ENCODE data around the gene ADGRB2. TPM values are rescaled to one million over a fixed set of nuclear protein-coding genes. Genes with fewer than 3 reads are reported as not detected.

The ADGRB2 gene
- total RNA-seq, 4 donors from 2014 or later, result 0.77 to 31.0 (median 3.7) TPM; not detected in 1

GRCh38 chr1:31790641-31791091, 26.5 kb upstream of the ADGRB2 start:
- Histone ChIP-seq H3K27ac (no peak overlapping the region), H3K27me3 (no peaks in the 10 kb centered on the region), H3K36me3 (no peaks in the 10 kb centered on the region), H3K4me1 (no peaks in the 10 kb centered on the region), H3K4me3 (no peak overlapping the region), H3K9me3 (no peaks in the 10 kb centered on the region)
- no peak for TF ChIP-seq POLR2A (IDR thresholded peaks at IDR 0.05)
- TF ChIP-seq, protein P1, sequence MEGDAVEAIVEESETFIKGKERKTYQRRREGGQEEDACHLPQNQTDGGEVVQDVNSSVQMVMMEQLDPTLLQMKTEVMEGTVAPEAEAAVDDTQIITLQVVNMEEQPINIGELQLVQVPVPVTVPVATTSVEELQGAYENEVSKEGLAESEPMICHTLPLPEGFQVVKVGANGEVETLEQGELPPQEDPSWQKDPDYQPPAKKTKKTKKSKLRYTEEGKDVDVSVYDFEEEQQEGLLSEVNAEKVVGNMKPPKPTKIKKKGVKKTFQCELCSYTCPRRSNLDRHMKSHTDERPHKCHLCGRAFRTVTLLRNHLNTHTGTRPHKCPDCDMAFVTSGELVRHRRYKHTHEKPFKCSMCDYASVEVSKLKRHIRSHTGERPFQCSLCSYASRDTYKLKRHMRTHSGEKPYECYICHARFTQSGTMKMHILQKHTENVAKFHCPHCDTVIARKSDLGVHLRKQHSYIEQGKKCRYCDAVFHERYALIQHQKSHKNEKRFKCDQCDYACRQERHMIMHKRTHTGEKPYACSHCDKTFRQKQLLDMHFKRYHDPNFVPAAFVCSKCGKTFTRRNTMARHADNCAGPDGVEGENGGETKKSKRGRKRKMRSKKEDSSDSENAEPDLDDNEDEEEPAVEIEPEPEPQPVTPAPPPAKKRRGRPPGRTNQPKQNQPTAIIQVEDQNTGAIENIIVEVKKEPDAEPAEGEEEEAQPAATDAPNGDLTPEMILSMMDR (IDR thresholded peaks at IDR 0.05), result no peak
- DNase-seq, result peak in 1 of 2 donors; percentile 14
- intact Hi-C loops (cut with DNase I; ENCODE audit: low total_unique reads), result no loop called here

- no peaks in the 10 kb centered on the region for H3K27me3 ChIP-seq
- no peak overlapping the region for H3K4me3 ChIP-seq
- H3K36me3 ChIP-seq, result no peaks in the 10 kb centered on the region
- intact Hi-C loops (cut with DNase I; ENCODE audit: low total_unique reads), result no loop called here
- H3K27ac ChIP-seq, result no peak overlapping the region
- no peaks in the 10 kb centered on the region for H3K4me1 ChIP-seq
- H3K9me3 ChIP-seq, result no peaks in the 10 kb centered on the region
- DNase-seq, result peak in 1 of 2 donors; percentile 10
- TF ChIP-seq, protein P1 (IDR thresholded peaks at IDR 0.05), result no peak
- no peak for TF ChIP-seq POLR2A (IDR thresholded peaks at IDR 0.05)
Measured at GRCh38 chr1:31790140-31790539, 26.0 kb upstream of the ADGRB2 start.

DNA sequence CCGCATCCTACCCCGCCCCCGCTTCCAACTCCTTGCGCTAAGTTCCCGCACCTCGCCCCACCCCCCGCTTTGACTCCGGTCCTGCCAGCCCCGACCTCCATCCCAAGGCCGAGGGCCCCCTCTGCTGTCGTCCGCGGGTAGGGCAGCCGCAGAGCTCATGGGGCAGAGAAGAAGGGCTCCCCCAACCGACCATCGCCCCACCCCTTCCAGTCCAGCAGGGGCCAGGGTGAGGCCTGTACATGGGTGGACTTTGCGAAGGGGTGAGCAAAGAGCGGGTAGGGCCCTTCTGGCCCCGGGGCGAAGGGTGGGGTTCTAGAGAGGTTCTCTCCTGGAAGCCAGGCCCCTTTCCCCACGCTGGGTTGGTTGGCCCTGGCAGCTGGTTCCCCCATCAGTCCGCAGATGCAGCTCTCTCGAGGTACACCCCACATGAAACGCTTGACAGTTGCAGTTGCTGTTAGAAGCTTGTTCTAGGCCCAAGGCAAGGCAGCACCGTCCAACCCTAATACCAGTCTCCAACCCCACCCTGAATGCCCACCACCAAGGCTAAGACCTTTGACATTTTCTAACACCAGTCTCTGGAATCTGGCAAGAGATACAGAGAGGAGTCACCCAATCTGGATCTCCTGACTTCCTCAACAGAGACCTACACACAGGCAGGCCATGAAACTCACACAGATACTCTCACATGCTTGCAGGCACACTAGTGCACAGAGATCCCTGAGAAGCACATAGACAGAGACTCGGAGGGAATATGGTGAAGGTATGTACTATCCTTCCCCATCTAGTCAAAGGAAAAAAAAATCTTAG, 25.3 kb upstream of the ADGRB2 start:
- TF ChIP-seq, protein P1 (IDR thresholded peaks at IDR 0.05), result peak; percentile 95 to 99 (median 99)
- TF ChIP-seq POLR2A (IDR thresholded peaks at IDR 0.05), result no peak
- DNase-seq, result peak; percentile 96
- no peaks in the 10 kb centered on the region for H3K9me3 ChIP-seq
- H3K27ac ChIP-seq, result peak overlapping the region; percentile 80 to 87
- H3K4me3 ChIP-seq, result peak overlapping the region; percentile 54 to 57
- no peaks in the 10 kb centered on the region for H3K4me1 ChIP-seq
- no peaks in the 10 kb centered on the region for H3K27me3 ChIP-seq
- intact Hi-C loops (cut with DNase I; ENCODE audit: low total_unique reads), result loop anchor here (5.0 kb wide), 1 partner anchor 122 kb away; no protein-coding TSS in a partner anchor
- H3K36me3 ChIP-seq, result no peaks in the 10 kb centered on the region

GRCh38 chr1:31788825-31789256, 24.7 kb upstream of the ADGRB2 start:
- no peak for TF ChIP-seq POLR2A (IDR thresholded peaks at IDR 0.05)
- TF ChIP-seq, protein P1 (IDR thresholded peaks at IDR 0.05), result no peak
- Histone ChIP-seq H3K27ac (peak overlapping the region; percentile 80 to 87), H3K36me3 (no peaks in the 10 kb centered on the region), H3K4me3 (peak overlapping the region; percentile 54 to 57), H3K9me3 (no peaks in the 10 kb centered on the region), H3K27me3 (no peaks in the 10 kb centered on the region), H3K4me1 (no peaks in the 10 kb centered on the region)
- no peak for DNase-seq
- intact Hi-C loops (cut with DNase I; ENCODE audit: low total_unique reads), result loop anchor here (5.0 kb wide), 1 partner anchor 122 kb away; no protein-coding TSS in a partner anchor
